Muscle of leg (tissue), 11 donors: ENCODE data around the gene PAGR1. TPM values are rescaled to one million over a fixed set of nuclear protein-coding genes. Genes with fewer than 3 reads are reported as not detected.
A peak's percentile ranks its signal among the peaks of the same experiment; 100 is the strongest.
"Not testable (repeated sequence)": the region's sequence is repeated elsewhere in the genome, so short reads cannot be mapped to it uniquely, and the experiment has no call there.

ENCODE experiments used
- DNase-seq: peaks from one replicate; pipeline ENCODE4 v3.0.0; 2013
- H3K27ac ChIP-seq: one replicate; pipeline ENCODE4 v1.5.1; 2013; ENCODE audit warnings: mild to moderate bottlenecking, low read length, control low read depth
- H3K27me3 ChIP-seq: one replicate; pipeline ENCODE4 v1.6.1; 2013; ENCODE audit warnings: low read length; ENCODE audit not compliant: control insufficient read depth, insufficient read depth
- H3K36me3 ChIP-seq: one replicate; pipeline ENCODE4 v1.6.1; 2013; ENCODE audit warnings: low read length; ENCODE audit not compliant: control insufficient read depth, insufficient read depth
- H3K4me1 ChIP-seq: one replicate; pipeline ENCODE4 v1.6.1; 2013; ENCODE audit warnings: low read length; ENCODE audit not compliant: control insufficient read depth, insufficient read depth
- H3K4me3 ChIP-seq: one replicate; pipeline ENCODE4 v1.5.1; 2013; ENCODE audit warnings: low read length, control low read depth
- H3K9me3 ChIP-seq: replicated peaks from 2 replicates; pipeline ENCODE4 v1.6.1; 2013; ENCODE audit warnings: low read depth, low read length; ENCODE audit not compliant: control insufficient read depth
- whole genome bisulfite sequencing: methylation state at CpG from one replicate; pipeline ENCODE4 v1.1.5; 2013; ENCODE audit warnings: missing lambda C conversion rate; ENCODE audit not compliant: insufficient coverage; 5-methylcytosine and 5-hydroxymethylcytosine counted together
- polyA plus RNA-seq, 8 donors: library from polyadenylated mRNA; unstranded; fragments of 120-200 nt; gene quantifications; one replicate each; pipeline versions ENCODE4 v1.2.1 to v1.2.3, GENCODE V29; 2013; ENCODE audit warnings: inconsistent platforms in 1 of 8, low replicate concordance in 1 of 8; ENCODE audit not compliant: insufficient read length in 8 of 8, insufficient read depth in 1 of 8
- total RNA-seq: library from RNA; stranded (reverse); fragments of 120-200 nt; gene quantifications from one replicate; pipeline ENCODE4 v1.2.4, GENCODE V29; 2013

Gene PAGR1
- total and polyA plus RNA-seq, 9 donors, result 28.7 to 46.4 (median 32.4) TPM

GRCh38 chr16:29863669-29863984, 47.7 kb downstream of the PAGR1 start:
- H3K27ac ChIP-seq, result no peak overlapping the region
- peaks cover 12% of the 10 kb centered on the region for H3K4me1 ChIP-seq
- DNase-seq, result no peak
- H3K36me3 ChIP-seq, result peaks cover 25% of the 10 kb centered on the region
- WGBS, result 22% methylated on average over 10 of the region's 16 CpGs
- H3K4me3 ChIP-seq, result peak overlapping the region; percentile 2
- H3K27me3 ChIP-seq, result no peaks in the 10 kb centered on the region
- H3K9me3 ChIP-seq, result no peaks in the 10 kb centered on the region

- Histone ChIP-seq H3K4me3 (no peak overlapping the region), H3K27ac (no peak overlapping the region), H3K27me3 (no peaks in the 10 kb centered on the region), H3K4me1 (peaks cover 12% of the 10 kb centered on the region), H3K9me3 (no peaks in the 10 kb centered on the region), H3K36me3 (peaks cover 20% of the 10 kb centered on the region)
- no peak for DNase-seq
- WGBS, result 76% methylated on average over 8 of the region's 9 CpGs
Observed at GRCh38 chr16:29864205-29864604, 48.3 kb downstream of the PAGR1 start.

- WGBS, result 54% methylated on average over 4 of the region's 8 CpGs
- no peaks in the 10 kb centered on the region for H3K36me3 ChIP-seq
- no peak for DNase-seq
- no peak overlapping the region for H3K4me3 ChIP-seq
- no peak overlapping the region for H3K27ac ChIP-seq
- no peaks in the 10 kb centered on the region for H3K9me3 ChIP-seq
- peaks cover 3% of the 10 kb centered on the region for H3K4me1 ChIP-seq
- no peaks in the 10 kb centered on the region for H3K27me3 ChIP-seq
Observed at GRCh38 chr16:29868396-29869009, 52.6 kb downstream of the PAGR1 start.

- H3K4me3 ChIP-seq, H3K27me3 ChIP-seq, DNase-seq, H3K27ac ChIP-seq, H3K4me1 ChIP-seq, H3K9me3 ChIP-seq, H3K36me3 ChIP-seq: not testable (repeated sequence)
- 89% methylated on average over 3 of the region's 8 CpGs for WGBS
Observed at GRCh38 chr16:29869067-29869466, 53.1 kb downstream of the PAGR1 start.

Other genes with a start within 250 kb of the PAGR1 start
- 0.31 TPM for gene SPN, start 152.9 kb upstream of the PAGR1 start, total RNA-seq
- 1 to 10 TPM in 5 of 8 donors, under 1 TPM in 3; 0.66 to 1.5 (median 1.1) TPM for gene SPN, start 152.9 kb upstream of the PAGR1 start, polyA plus RNA-seq
- 57.1 TPM for gene QPRT, start 137.0 kb upstream of the PAGR1 start, total RNA-seq
- 10 to 100 TPM; 60.4 to 97.7 (median 67.1) TPM for gene QPRT, start 137.0 kb upstream of the PAGR1 start, polyA plus RNA-seq
- 0.18 TPM for gene C16orf54, start 70.2 kb upstream of the PAGR1 start, total RNA-seq
- under 1 TPM; 0.15 to 0.35 (median 0.27) TPM for gene C16orf54, start 70.2 kb upstream of the PAGR1 start, polyA plus RNA-seq
- gene ZG16, start 37.9 kb upstream of the PAGR1 start, total RNA-seq, result not detected
- gene ZG16, start 37.9 kb upstream of the PAGR1 start, polyA plus RNA-seq, result under 1 TPM in 2 of 8 donors, not detected in 6; 0.05 to 0.13 TPM
- gene KIF22, start 25.4 kb upstream of the PAGR1 start, total RNA-seq, result 26.2 TPM
- gene KIF22, start 25.4 kb upstream of the PAGR1 start, polyA plus RNA-seq, result 10 to 100 TPM; 29.2 to 43.0 (median 39.6) TPM
- gene MAZ, start 9.6 kb upstream of the PAGR1 start, total RNA-seq, result 121 TPM
- 100 to 1,000 TPM; 236 to 314 (median 273) TPM for gene MAZ, start 9.6 kb upstream of the PAGR1 start, polyA plus RNA-seq
- gene PRRT2, start 4.0 kb upstream of the PAGR1 start, total RNA-seq, result 8.3 TPM
- gene PRRT2, start 4.0 kb upstream of the PAGR1 start, polyA plus RNA-seq, result 10 to 100 TPM; 11.9 to 28.5 (median 18.3) TPM
- 21.5 TPM for gene MVP, start 4.3 kb downstream of the PAGR1 start, total RNA-seq
- 10 to 100 TPM; 14.5 to 30.0 (median 19.5) TPM for gene MVP, start 4.3 kb downstream of the PAGR1 start, polyA plus RNA-seq
- 29.0 TPM for gene CDIPT, start 47.1 kb downstream of the PAGR1 start, total RNA-seq
- 10 to 100 TPM; 36.2 to 52.8 (median 44.2) TPM for gene CDIPT, start 47.1 kb downstream of the PAGR1 start, polyA plus RNA-seq
- 1.1 TPM for gene SEZ6L2, start 83.4 kb downstream of the PAGR1 start, total RNA-seq
- 1 to 10 TPM; 2.2 to 8.4 (median 3.2) TPM for gene SEZ6L2, start 83.4 kb downstream of the PAGR1 start, polyA plus RNA-seq
- gene ASPHD1, start 84.3 kb downstream of the PAGR1 start, total RNA-seq, result 0.09 TPM
- 1 to 10 TPM in 2 of 8 donors, under 1 TPM in 6; 0.36 to 1.6 (median 0.63) TPM for gene ASPHD1, start 84.3 kb downstream of the PAGR1 start, polyA plus RNA-seq
- gene KCTD13, start 110.1 kb downstream of the PAGR1 start, total RNA-seq, result 4.3 TPM
- 10 to 100 TPM in 6 of 8 donors, 1 to 10 TPM in 2; 8.5 to 18.8 (median 12.2) TPM for gene KCTD13, start 110.1 kb downstream of the PAGR1 start, polyA plus RNA-seq
- 49.5 TPM for gene TMEM219, start 145.9 kb downstream of the PAGR1 start, total RNA-seq
- 10 to 100 TPM; 53.8 to 73.8 (median 62.0) TPM for gene TMEM219, start 145.9 kb downstream of the PAGR1 start, polyA plus RNA-seq
- 28.0 TPM for gene TAOK2, start 157.7 kb downstream of the PAGR1 start, total RNA-seq
- gene TAOK2, start 157.7 kb downstream of the PAGR1 start, polyA plus RNA-seq, result 10 to 100 TPM; 30.8 to 43.3 (median 38.8) TPM
- 10.5 TPM for gene HIRIP3, start 179.5 kb downstream of the PAGR1 start, total RNA-seq
- 10 to 100 TPM; 14.5 to 18.5 (median 17.1) TPM for gene HIRIP3, start 179.5 kb downstream of the PAGR1 start, polyA plus RNA-seq
- gene INO80E, start 180.1 kb downstream of the PAGR1 start, total RNA-seq, result 32.9 TPM
- 10 to 100 TPM; 29.5 to 41.8 (median 36.5) TPM for gene INO80E, start 180.1 kb downstream of the PAGR1 start, polyA plus RNA-seq
- gene DOC2A, start 194.9 kb downstream of the PAGR1 start, total RNA-seq, result 0.22 TPM
- gene DOC2A, start 194.9 kb downstream of the PAGR1 start, polyA plus RNA-seq, result 1 to 10 TPM in 4 of 8 donors, under 1 TPM in 4; 0.66 to 1.8 (median 0.96) TPM
- gene C16orf92, start 207.0 kb downstream of the PAGR1 start, total RNA-seq, result not detected
- not detected for gene C16orf92, start 207.0 kb downstream of the PAGR1 start, polyA plus RNA-seq
- gene TLCD3B, start 215.1 kb downstream of the PAGR1 start, total RNA-seq, result 0.40 TPM
- 1 to 10 TPM in 1 of 8 donors, under 1 TPM in 7; 0.25 to 1.7 (median 0.72) TPM for gene TLCD3B, start 215.1 kb downstream of the PAGR1 start, polyA plus RNA-seq
- 1,578 TPM for gene ALDOA, start 249.6 kb downstream of the PAGR1 start, total RNA-seq
- gene ALDOA, start 249.6 kb downstream of the PAGR1 start, polyA plus RNA-seq, result 1,000 to 10,000 TPM; 1,252 to 2,647 (median 2,103) TPM